HG03108 (cell line): ENCODE data around the gene PGLYRP3.
"Not testable (repeated sequence)": the region's sequence is repeated elsewhere in the genome, so short reads cannot be mapped to it uniquely, and the experiment has no call there.

Experiments
- ATAC-seq: cut with Tn5 transposase; IDR thresholded peaks from one replicate; pipeline ENCODE4 v1.9.1; 2021; ENCODE audit warnings: moderate library complexity; ENCODE audit not compliant: unreplicated experiment

Gene PGLYRP3

GRCh38 chr1:153348511-153349362 is 36.0 kb upstream of the PGLYRP3 start, which contains the start of gene PGLYRP4:
Gene PGLYRP4, minus strand, starts transcription at chr1:153348841. Its CDS starts 909 bp downstream, at chr1:153347932.
- no peak for ATAC-seq

GRCh38 chr1:153347856-153348255 is 35.1 kb upstream of the PGLYRP3 start:
- ATAC-seq: no peak

GRCh38 chr1:153347049-153347448 is 34.3 kb upstream of the PGLYRP3 start:
- ATAC-seq: not testable (repeated sequence)

GRCh38 chr1:153346077-153346723 is 33.4 kb upstream of the PGLYRP3 start:
- no peak for ATAC-seq

- ATAC-seq: no peak
Measured at GRCh38 chr1:153345187-153346076, 32.7 kb upstream of the PGLYRP3 start.

- ATAC-seq: no peak
Measured at GRCh38 chr1:153344718-153345025, 31.9 kb upstream of the PGLYRP3 start.

- no peak for ATAC-seq
Measured at GRCh38 chr1:153343811-153344717, 31.3 kb upstream of the PGLYRP3 start.

GRCh38 chr1:153343040-153343681 is 30.4 kb upstream of the PGLYRP3 start:
- no peak for ATAC-seq

- no peak for ATAC-seq
Measured at GRCh38 chr1:153342178-153342577, 29.4 kb upstream of the PGLYRP3 start.

GRCh38 chr1:153341431-153341934 is 28.7 kb upstream of the PGLYRP3 start:
- no peak for ATAC-seq

GRCh38 chr1:153340356-153340755 is 27.6 kb upstream of the PGLYRP3 start:
- ATAC-seq: no peak

- no peak for ATAC-seq
Measured at GRCh38 chr1:153339802-153340201, 27.1 kb upstream of the PGLYRP3 start.

- no peak for ATAC-seq
Measured at GRCh38 chr1:153337980-153338853, 25.5 kb upstream of the PGLYRP3 start.

GRCh38 chr1:153336650-153337049 is 23.9 kb upstream of the PGLYRP3 start:
- ATAC-seq: no peak

- ATAC-seq: no peak
Measured at GRCh38 chr1:153333902-153334301, 21.1 kb upstream of the PGLYRP3 start.

GRCh38 chr1:153324912-153325311 is 12.2 kb upstream of the PGLYRP3 start:
- ATAC-seq: no peak

- ATAC-seq: no peak
Measured at GRCh38 chr1:153322568-153322967, 9.8 kb upstream of the PGLYRP3 start.

- not testable (repeated sequence) for ATAC-seq
Measured at GRCh38 chr1:153318145-153318544, 5.4 kb upstream of the PGLYRP3 start.

- not testable (repeated sequence) for ATAC-seq
Measured at GRCh38 chr1:153316013-153316412, 3.3 kb upstream of the PGLYRP3 start.
